ENCODE results near the gene SMIM7.
"Not testable (repeated sequence)": the region's sequence is repeated elsewhere in the genome, so short reads cannot be mapped to it uniquely, and the experiment has no call there.

DNA sequence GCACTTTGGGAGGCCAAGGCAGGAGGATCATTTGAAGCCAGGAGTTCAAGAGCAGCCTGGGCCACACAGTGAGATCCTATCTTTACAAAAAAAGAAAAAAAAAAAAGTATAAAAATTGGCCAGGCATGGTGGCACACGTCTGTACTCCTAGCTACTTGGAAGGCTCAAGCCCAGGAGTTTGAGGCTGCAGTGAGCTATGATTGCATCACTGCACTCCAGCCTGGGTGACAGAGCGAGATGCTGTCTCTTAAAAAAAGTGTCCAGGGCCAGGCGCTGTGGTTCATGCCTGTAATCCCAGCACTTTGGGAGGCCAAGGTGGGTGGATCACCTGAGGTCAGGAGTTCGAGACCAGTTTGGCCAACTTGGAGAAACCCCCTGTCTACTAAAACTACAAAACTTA lies 13.9 kb upstream of the SMIM7 start:
- not testable (repeated sequence) for TF ChIP-seq POLR2AphosphoS5, POLR2A (IDR thresholded peaks at IDR 0.05; ENCODE audit: low read depth, low read length)

All from GM12892 (cell line).